Osteoblast (primary cell): ENCODE measurements around the gene LRRC72. TPM values are rescaled to one million over a fixed set of nuclear protein-coding genes. Genes with fewer than 3 reads are reported as not detected.
"Not testable (repeated sequence)": the region's sequence is repeated elsewhere in the genome, so short reads cannot be mapped to it uniquely, and the experiment has no call there.

Experiments used
- DNase-seq: peaks from one replicate; pipeline ENCODE4 v3.0.0; 2011; ENCODE audit warnings: low spot score, mixed read lengths; ENCODE audit not compliant: insufficient read length; ENCODE audit errors: missing footprints
- H2AFZ ChIP-seq: 2 replicates; pipeline ENCODE4 v1.6.0; 2011; ENCODE audit warnings: mild to moderate bottlenecking, low read length
- H3K27ac ChIP-seq: 2 replicates; pipeline ENCODE4 v1.5.1; 2011; ENCODE audit warnings: mild to moderate bottlenecking, low read depth, low read length, moderate library complexity
- H3K27me3 ChIP-seq: 2 replicates; pipeline ENCODE4 v1.6.0; 2012; ENCODE audit warnings: mild to moderate bottlenecking, control low read depth, inconsistent platforms, low read length, moderate library complexity; ENCODE audit not compliant: insufficient read depth
- H3K36me3 ChIP-seq: 2 replicates; pipeline ENCODE4 v1.5.1; 2011; ENCODE audit warnings: mild to moderate bottlenecking, low read length, control low read depth, moderate library complexity; ENCODE audit not compliant: insufficient read depth
- H3K4me1 ChIP-seq: 2 replicates; pipeline ENCODE4 v1.5.1; 2011; ENCODE audit warnings: mild to moderate bottlenecking, low read length, control low read depth, moderate library complexity; ENCODE audit not compliant: insufficient read depth
- H3K4me2 ChIP-seq: 2 replicates; pipeline ENCODE4 v1.6.0; 2011; ENCODE audit warnings: mild to moderate bottlenecking, low read length; ENCODE audit not compliant: insufficient read depth
- H3K4me3 ChIP-seq: fragments of 200-600 bp; sonication (generic); 3 replicates; pipeline ENCODE4 v1.5.1; 2012; ENCODE audit warnings: mild to moderate bottlenecking, low read length, inconsistent platforms; ENCODE audit not compliant: insufficient read depth
- H3K79me2 ChIP-seq: 2 replicates; pipeline ENCODE4 v1.6.0; 2012; ENCODE audit warnings: mild to moderate bottlenecking, low read length, control low read depth, inconsistent platforms; ENCODE audit not compliant: insufficient read depth
- H3K9me3 ChIP-seq: 2 replicates; pipeline ENCODE4 v1.5.1; 2011; ENCODE audit warnings: low read depth, low read length, control low read depth
- H4K20me1 ChIP-seq: 2 replicates; pipeline ENCODE4 v1.6.0; 2012; ENCODE audit warnings: mild to moderate bottlenecking, low read length, control low read depth; ENCODE audit not compliant: insufficient read depth
- CTCF ChIP-seq: IDR thresholded peaks from 2 replicates; pipeline ENCODE4 v1.5.1; 2011; ENCODE audit warnings: mild to moderate bottlenecking, low read depth, low read length, moderate library complexity; ENCODE audit errors: extremely low read depth
- total RNA-seq: library from RNA; depleted of rRNA; stranded (reverse); fragments of >200 nt; gene quantifications from 2 replicates; pipeline ENCODE4 v1.2.3, GENCODE V29; 2012

Gene LRRC72
- total RNA-seq, 1 donor, result not detected

GRCh38 chr7:16535500-16535899 lies 8.9 kb downstream of the LRRC72 start:
- DNase-seq, result no peak
- no peaks in the 10 kb centered on the region for H3K36me3 ChIP-seq

GRCh38 chr7:16540559-16540958 lies 13.9 kb downstream of the LRRC72 start:
- H3K36me3 ChIP-seq, H3K4me3 ChIP-seq, H4K20me1 ChIP-seq, H3K27me3 ChIP-seq, H3K9me3 ChIP-seq, H3K79me2 ChIP-seq, H3K27ac ChIP-seq, H3K4me2 ChIP-seq, DNase-seq, H3K4me1 ChIP-seq, H2AFZ ChIP-seq: not testable (repeated sequence)

More at GRCh38 chr7:16535500-16535899, 8.9 kb downstream of the LRRC72 start:
- H3K27me3 ChIP-seq, result no peaks in the 10 kb centered on the region
- no peak overlapping the region for H2AFZ ChIP-seq
- no peak overlapping the region for H3K4me3 ChIP-seq
- no peaks in the 10 kb centered on the region for H3K9me3 ChIP-seq
- no peaks in the 10 kb centered on the region for H3K4me1 ChIP-seq
- H3K79me2 ChIP-seq, result no peaks in the 10 kb centered on the region
- H4K20me1 ChIP-seq, result no peaks in the 10 kb centered on the region
- TF ChIP-seq CTCF, result no peak
- no peak overlapping the region for H3K27ac ChIP-seq
- no peak overlapping the region for H3K4me2 ChIP-seq

GRCh38 chr7:16542401-16542800 lies 15.8 kb downstream of the LRRC72 start:
- no peaks in the 10 kb centered on the region for H3K4me1 ChIP-seq
- no peaks in the 10 kb centered on the region for H3K9me3 ChIP-seq
- no peaks in the 10 kb centered on the region for H3K27me3 ChIP-seq
- H3K4me3 ChIP-seq, result no peak overlapping the region
- no peaks in the 10 kb centered on the region for H3K79me2 ChIP-seq
- H3K36me3 ChIP-seq, result no peaks in the 10 kb centered on the region
- no peak overlapping the region for H3K27ac ChIP-seq
- H2AFZ ChIP-seq, result no peak overlapping the region
- H3K4me2 ChIP-seq, result no peak overlapping the region
- no peak for TF ChIP-seq CTCF
- H4K20me1 ChIP-seq, result no peaks in the 10 kb centered on the region
- no peak for DNase-seq

- TF ChIP-seq CTCF, result no peak
- DNase-seq, result no peak
- Histone ChIP-seq H3K27me3 (no peaks in the 10 kb centered on the region), H3K27ac (no peak overlapping the region), H3K4me2 (no peak overlapping the region), H2AFZ (no peak overlapping the region), H3K36me3 (no peaks in the 10 kb centered on the region), H3K4me3 (no peak overlapping the region), H3K9me3 (no peaks in the 10 kb centered on the region), H3K79me2 (no peaks in the 10 kb centered on the region), H4K20me1 (no peaks in the 10 kb centered on the region), H3K4me1 (no peaks in the 10 kb centered on the region)
Observed at GRCh38 chr7:16543456-16543855, 16.8 kb downstream of the LRRC72 start.
